SIG-M5 (cell line): ENCODE results near the gene DGKE.

Source experiments
- DNase-seq: peaks from one replicate; lab custom pipeline; 2025; lab: John Stamatoyannopoulos, UW

Gene DGKE

GRCh38 chr17:56890906-56891674 lies 57.1 kb downstream of the DGKE start:
- no peak for DNase-seq

GRCh38 chr17:56891751-56892150 lies 57.8 kb downstream of the DGKE start:
- DNase-seq = no peak

GRCh38 chr17:56892333-56892732 lies 58.4 kb downstream of the DGKE start:
- no peak for DNase-seq

GRCh38 chr17:56893503-56893902 lies 59.6 kb downstream of the DGKE start:
- DNase-seq = no peak

- DNase-seq = no peak
Measured at GRCh38 chr17:56894859-56895455, 61.0 kb downstream of the DGKE start.

- DNase-seq = no peak
Measured at GRCh38 chr17:56896217-56896967, 62.4 kb downstream of the DGKE start.

- DNase-seq = no peak
Measured at GRCh38 chr17:56896968-56897359, 63.0 kb downstream of the DGKE start.

GRCh38 chr17:56897646-56898424 lies 63.9 kb downstream of the DGKE start:
- DNase-seq = no peak

- no peak for DNase-seq
Measured at GRCh38 chr17:56898874-56899273, 64.9 kb downstream of the DGKE start.

- DNase-seq = no peak
Measured at GRCh38 chr17:56899403-56899802, 65.5 kb downstream of the DGKE start.

GRCh38 chr17:56902348-56902747 lies 68.4 kb downstream of the DGKE start:
- no peak for DNase-seq

GRCh38 chr17:56903560-56903959 lies 69.6 kb downstream of the DGKE start:
- no peak for DNase-seq

- peak; percentile 29 for DNase-seq
Measured at GRCh38 chr17:56908001-56908542, 74.1 kb downstream of the DGKE start.

- no peak for DNase-seq
Measured at GRCh38 chr17:56909742-56910508, 76.0 kb downstream of the DGKE start.

GRCh38 chr17:56910509-56911235 lies 76.7 kb downstream of the DGKE start:
- no peak for DNase-seq

GRCh38 chr17:56912105-56912999 lies 78.4 kb downstream of the DGKE start:
- DNase-seq = no peak

- no peak for DNase-seq
Measured at GRCh38 chr17:56913000-56913311, 79.0 kb downstream of the DGKE start.

- DNase-seq = no peak
Measured at GRCh38 chr17:56913353-56913866, 79.5 kb downstream of the DGKE start.

- peak; percentile 43 for DNase-seq
Measured at GRCh38 chr17:56913867-56914580, 80.1 kb downstream of the DGKE start, which contains the start of gene TRIM25. TSS of gene TRIM25 (minus strand) at chr17:56914049. CDS start at chr17:56913988, 61 bp downstream.
